ENCODE measurements around the gene AKAP6. TPM values are rescaled to one million over a fixed set of nuclear protein-coding genes. Genes with fewer than 3 reads are reported as not detected.

The AKAP6 gene
- polyA plus RNA-seq, 3 donors = 2.0 to 3.3 (median 2.7) TPM

GRCh38 chr14:32513571-32514009 lies 184.5 kb downstream of the AKAP6 start:
- no peak for DNase-seq (ENCODE audit: low read depth in 3 of 3, low spot score in 2 of 3)

GRCh38 chr14:32514236-32514635 lies 185.1 kb downstream of the AKAP6 start:
- no peak for DNase-seq (ENCODE audit: low read depth in 3 of 3, low spot score in 2 of 3)

GRCh38 chr14:32514681-32515080 lies 185.6 kb downstream of the AKAP6 start:
- DNase-seq (ENCODE audit: low read depth in 3 of 3, low spot score in 2 of 3) = no peak

- no peak for DNase-seq (ENCODE audit: low read depth in 3 of 3, low spot score in 2 of 3)
These were observed 195.7 kb downstream of the AKAP6 start for GRCh38 chr14:32524609-32525375.

GRCh38 chr14:32525591-32525990 lies 196.5 kb downstream of the AKAP6 start:
- DNase-seq (ENCODE audit: low read depth in 3 of 3, low spot score in 2 of 3) = no peak

GRCh38 chr14:32530800-32531199 lies 201.7 kb downstream of the AKAP6 start:
- no peak for DNase-seq (ENCODE audit: low read depth in 3 of 3, low spot score in 2 of 3)

- DNase-seq (ENCODE audit: low read depth in 3 of 3, low spot score in 2 of 3) = no peak
These were observed 202.9 kb downstream of the AKAP6 start for GRCh38 chr14:32531942-32532515.

- DNase-seq (ENCODE audit: low read depth in 3 of 3, low spot score in 2 of 3) = no peak
These were observed 205.0 kb downstream of the AKAP6 start for GRCh38 chr14:32534145-32534544.

- DNase-seq (ENCODE audit: low read depth in 3 of 3, low spot score in 2 of 3) = no peak
These were observed 207.1 kb downstream of the AKAP6 start for GRCh38 chr14:32536175-32536574.

- no peak for DNase-seq (ENCODE audit: low read depth in 3 of 3, low spot score in 2 of 3)
These were observed 208.1 kb downstream of the AKAP6 start for GRCh38 chr14:32537166-32537565.

- no peak for DNase-seq (ENCODE audit: low read depth in 3 of 3, low spot score in 2 of 3)
These were observed 213.4 kb downstream of the AKAP6 start for GRCh38 chr14:32542507-32542906.

- no peak for DNase-seq (ENCODE audit: low read depth in 3 of 3, low spot score in 2 of 3)
These were observed 216.0 kb downstream of the AKAP6 start for GRCh38 chr14:32545095-32545494.

GRCh38 chr14:32545506-32546210 lies 216.6 kb downstream of the AKAP6 start:
- no peak for DNase-seq (ENCODE audit: low read depth in 3 of 3, low spot score in 2 of 3)

- DNase-seq (ENCODE audit: low read depth in 3 of 3, low spot score in 2 of 3) = no peak
These were observed 217.1 kb downstream of the AKAP6 start for GRCh38 chr14:32546246-32546645.

- no peak for DNase-seq (ENCODE audit: low read depth in 3 of 3, low spot score in 2 of 3)
These were observed 223.7 kb downstream of the AKAP6 start for GRCh38 chr14:32552766-32553165.

- no peak for DNase-seq (ENCODE audit: low read depth in 3 of 3, low spot score in 2 of 3)
These were observed 229.9 kb downstream of the AKAP6 start for GRCh38 chr14:32559048-32559447.

- no peak for DNase-seq (ENCODE audit: low read depth in 3 of 3, low spot score in 2 of 3)
These were observed 230.5 kb downstream of the AKAP6 start for GRCh38 chr14:32559590-32559989.

- DNase-seq (ENCODE audit: low read depth in 3 of 3, low spot score in 2 of 3) = peak; percentile 37 to 41 (median 41)
These were observed 231.2 kb downstream of the AKAP6 start for GRCh38 chr14:32560209-32560857.

- DNase-seq (ENCODE audit: low read depth in 3 of 3, low spot score in 2 of 3) = no peak
These were observed 232.4 kb downstream of the AKAP6 start for GRCh38 chr14:32561520-32561919.

GRCh38 chr14:32564596-32564995 lies 235.5 kb downstream of the AKAP6 start:
- no peak for DNase-seq (ENCODE audit: low read depth in 3 of 3, low spot score in 2 of 3)

- no peak for DNase-seq (ENCODE audit: low read depth in 3 of 3, low spot score in 2 of 3)
These were observed 236.2 kb downstream of the AKAP6 start for GRCh38 chr14:32565256-32565655.

All from right renal cortex interstitium (tissue), 3 donors.